Bone marrow (tissue), 2 donors: Measurements from ENCODE around the gene NKTR.
"Not testable (repeated sequence)": the region's sequence is repeated elsewhere in the genome, so short reads cannot be mapped to it uniquely, and the experiment has no call there.

Experiments
- DNase-seq, 2 donors: peaks; one replicate each; lab custom pipeline; 2025; lab: John Stamatoyannopoulos, UW

Gene NKTR

GRCh38 chr3:42600111-42600957 lies at the start of gene NKTR:
Gene NKTR, plus strand, starts transcription at chr3:42600686. Its CDS starts 321 bp downstream, at chr3:42601007.
- peak; percentile 94 to 96 for DNase-seq

- no peak for DNase-seq
These were observed 47.7 kb upstream of the NKTR start for GRCh38 chr3:42552830-42553229.

GRCh38 chr3:42556089-42556632 lies 44.3 kb upstream of the NKTR start:
- no peak for DNase-seq

GRCh38 chr3:42556817-42557216 lies 43.7 kb upstream of the NKTR start:
- DNase-seq = not testable (repeated sequence)

GRCh38 chr3:42557854-42558253 lies 42.6 kb upstream of the NKTR start:
- no peak for DNase-seq

- DNase-seq = no peak
These were observed 38.2 kb upstream of the NKTR start for GRCh38 chr3:42562047-42562907.

- DNase-seq = no peak
These were observed 30.8 kb upstream of the NKTR start for GRCh38 chr3:42569593-42570142.

- no peak for DNase-seq
These were observed 28.2 kb upstream of the NKTR start for GRCh38 chr3:42572278-42572677.

- DNase-seq = no peak
These were observed 25.2 kb upstream of the NKTR start for GRCh38 chr3:42575137-42575741.

- DNase-seq = no peak
These were observed 22.4 kb upstream of the NKTR start for GRCh38 chr3:42578054-42578453.

GRCh38 chr3:42579346-42579745 lies 21.1 kb upstream of the NKTR start:
- DNase-seq = not testable (repeated sequence)

- no peak for DNase-seq
These were observed 19.1 kb upstream of the NKTR start for GRCh38 chr3:42581400-42581708.

- peak; percentile 63 to 81 for DNase-seq
These were observed 18.6 kb upstream of the NKTR start, which contains the start of gene SEC22C for GRCh38 chr3:42581709-42582473. Gene SEC22C, minus strand, starts transcription at chr3:42581967. Its CDS starts 12,921 bp downstream, at chr3:42569046.

GRCh38 chr3:42582474-42583070 lies 17.9 kb upstream of the NKTR start:
- no peak for DNase-seq

- DNase-seq = no peak
These were observed 11.9 kb upstream of the NKTR start for GRCh38 chr3:42588625-42589024.

GRCh38 chr3:42589382-42590109 lies 10.9 kb upstream of the NKTR start:
- DNase-seq = no peak

GRCh38 chr3:42590989-42591756 lies 9.3 kb upstream of the NKTR start:
- no peak for DNase-seq

- DNase-seq = no peak
These were observed 8.7 kb upstream of the NKTR start for GRCh38 chr3:42591811-42592210.

GRCh38 chr3:42593635-42594034 lies 6.9 kb upstream of the NKTR start:
- DNase-seq = no peak
